Prostate gland (tissue), 2 donors: ENCODE measurements around the gene ZIC3. TPM values are rescaled to one million over a fixed set of nuclear protein-coding genes. Genes with fewer than 3 reads are reported as not detected.
A peak's percentile ranks its signal among the peaks of the same experiment; 100 is the strongest.

Experiments used
- DNase-seq: peaks from one replicate; pipeline ENCODE4 v3.0.0-alpha.2; 2019; ENCODE audit warnings: low spot score
- H3K27ac ChIP-seq, 2 donors: fragments of 200-600 bp; sonication (generic); 2 replicates each; pipeline ENCODE4 v1.5.1; 2017 to 2019
- H3K27me3 ChIP-seq: fragments of 200-600 bp; sonication (generic); replicated peaks from 2 replicates; pipeline ENCODE4 v1.5.1; 2019; ENCODE audit not compliant: insufficient read depth
- H3K36me3 ChIP-seq, 2 donors: fragments of 200-600 bp; sonication (generic); 1 replicate in 1 of 2; 2 replicates in 1 of 2; pipeline versions ENCODE4 v1.5.1 to v1.8.1; 2017 to 2019
- H3K4me1 ChIP-seq: fragments of 200-600 bp; sonication (generic); replicated peaks from 2 replicates; pipeline ENCODE4 v1.5.1; 2019
- H3K4me3 ChIP-seq, 2 donors: fragments of 200-600 bp; sonication (generic); 2 replicates each; pipeline ENCODE4 v1.5.1; 2017 to 2019
- H3K9me3 ChIP-seq: fragments of 200-600 bp; sonication (generic); 2 replicates; pipeline ENCODE4 v1.5.1; 2017
- POLR2A ChIP-seq: fragments of 450-650 bp; IDR thresholded peaks from one replicate; pipeline ENCODE4 v1.6.1; 2016; ENCODE audit warnings: antibody characterized with exemption, mild to moderate bottlenecking
- POLR2AphosphoS5 ChIP-seq: sonication (generic); formaldehyde crosslinking; IDR thresholded peaks from one replicate; pipeline ENCODE4 v1.6.1; 2017; ENCODE audit warnings: antibody characterized with exemption
- WGBS: methylation state at CpG from one replicate; pipeline ENCODE4 v1.1.5; 2018; 5-methylcytosine and 5-hydroxymethylcytosine counted together
- intact Hi-C: fragments of 100-400 bp; cut with DNase I; formaldehyde crosslinking; loops from one replicate; pipeline ENCODE4 v1.14.2; 2022
- total RNA-seq, 2 donors: library from RNA; depleted of rRNA; stranded (reverse); fragments of >200 nt; gene quantifications; one replicate each; pipeline ENCODE4 v1.1.0, GENCODE V29; 2016
- TF ChIP-seq, protein P1 (sequence below), 4 experiments: fragments of 200-600 bp in 2 of 4; fragments of 450-650 bp in 2 of 4; sonication (generic) in 2 of 4; IDR thresholded peaks; 1 replicate in 3 of 4; 2 replicates in 1 of 4; pipeline ENCODE4 v1.5.1; 2016 to 2019; ENCODE audit warnings: antibody characterized with exemption in 4 of 4, mild to moderate bottlenecking in 2 of 4, moderate library complexity in 2 of 4

ZIC3 gene
- total RNA-seq = not detected

DNA sequence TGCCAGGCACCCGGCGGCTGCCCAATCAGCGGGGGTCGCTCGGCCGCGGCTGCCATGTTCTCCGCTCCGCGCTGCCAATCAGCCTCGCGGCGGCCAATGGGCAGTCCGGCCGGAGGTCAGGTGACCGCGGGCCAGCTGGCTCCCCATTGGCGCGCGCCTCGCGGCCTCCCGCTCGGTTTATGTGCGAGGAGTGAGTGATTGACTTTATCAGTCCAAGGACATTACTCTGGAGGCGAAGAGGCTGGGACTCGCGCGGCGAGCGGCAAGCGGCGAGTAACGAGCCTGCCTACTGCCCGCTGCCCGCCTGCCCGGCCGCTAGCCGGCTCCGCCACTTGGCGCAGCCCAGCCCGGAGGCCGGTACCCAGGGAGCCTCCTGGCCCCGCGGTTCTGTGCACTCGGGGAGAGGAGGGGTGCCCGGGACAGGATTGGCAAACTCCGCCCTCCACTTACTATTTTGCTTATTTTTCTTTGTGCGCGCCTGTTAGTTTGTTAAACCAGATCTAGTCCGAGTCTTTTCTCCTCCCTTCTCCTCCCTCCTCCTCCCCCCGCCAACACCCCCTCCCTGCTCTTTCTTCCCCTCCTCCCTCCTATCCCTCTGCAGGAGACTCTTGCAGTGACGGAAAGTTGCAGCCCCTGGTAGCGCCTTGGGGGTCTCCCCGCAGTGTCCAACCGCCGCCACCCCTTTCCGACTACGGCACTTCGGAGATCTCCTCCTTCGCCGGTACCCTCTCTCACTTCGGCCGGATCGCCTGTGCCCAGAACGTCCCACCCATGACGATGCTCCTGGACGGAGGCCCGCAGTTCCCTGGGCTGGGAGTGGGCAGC is at the start of gene ZIC3:
ZIC3 (plus strand) TSS at position 207 of the 825 bp plus-strand sequence; CDS start at position 772, 565 bp downstream.
- Histone ChIP-seq H3K9me3 (no peaks in the 10 kb centered on the region), H3K4me1 (no peaks in the 10 kb centered on the region), H3K27ac (no peak within 1 kb of the TSS), H3K27me3 (peaks cover 2% of the 10 kb centered on the region), H3K4me3 (peak within 1 kb of the TSS; percentile 32 to 39), H3K36me3 (no peaks in the 10 kb centered on the region)
- peak; percentile 44 for TF ChIP-seq POLR2AphosphoS5
- TF ChIP-seq, protein P1, sequence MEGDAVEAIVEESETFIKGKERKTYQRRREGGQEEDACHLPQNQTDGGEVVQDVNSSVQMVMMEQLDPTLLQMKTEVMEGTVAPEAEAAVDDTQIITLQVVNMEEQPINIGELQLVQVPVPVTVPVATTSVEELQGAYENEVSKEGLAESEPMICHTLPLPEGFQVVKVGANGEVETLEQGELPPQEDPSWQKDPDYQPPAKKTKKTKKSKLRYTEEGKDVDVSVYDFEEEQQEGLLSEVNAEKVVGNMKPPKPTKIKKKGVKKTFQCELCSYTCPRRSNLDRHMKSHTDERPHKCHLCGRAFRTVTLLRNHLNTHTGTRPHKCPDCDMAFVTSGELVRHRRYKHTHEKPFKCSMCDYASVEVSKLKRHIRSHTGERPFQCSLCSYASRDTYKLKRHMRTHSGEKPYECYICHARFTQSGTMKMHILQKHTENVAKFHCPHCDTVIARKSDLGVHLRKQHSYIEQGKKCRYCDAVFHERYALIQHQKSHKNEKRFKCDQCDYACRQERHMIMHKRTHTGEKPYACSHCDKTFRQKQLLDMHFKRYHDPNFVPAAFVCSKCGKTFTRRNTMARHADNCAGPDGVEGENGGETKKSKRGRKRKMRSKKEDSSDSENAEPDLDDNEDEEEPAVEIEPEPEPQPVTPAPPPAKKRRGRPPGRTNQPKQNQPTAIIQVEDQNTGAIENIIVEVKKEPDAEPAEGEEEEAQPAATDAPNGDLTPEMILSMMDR (IDR thresholded peaks at IDR 0.05) = no peak
- DNase-seq = peak; percentile 19
- 2% methylated on average over 11 of the region's 69 CpGs for WGBS
- intact Hi-C loops = no loop called here

DNA sequence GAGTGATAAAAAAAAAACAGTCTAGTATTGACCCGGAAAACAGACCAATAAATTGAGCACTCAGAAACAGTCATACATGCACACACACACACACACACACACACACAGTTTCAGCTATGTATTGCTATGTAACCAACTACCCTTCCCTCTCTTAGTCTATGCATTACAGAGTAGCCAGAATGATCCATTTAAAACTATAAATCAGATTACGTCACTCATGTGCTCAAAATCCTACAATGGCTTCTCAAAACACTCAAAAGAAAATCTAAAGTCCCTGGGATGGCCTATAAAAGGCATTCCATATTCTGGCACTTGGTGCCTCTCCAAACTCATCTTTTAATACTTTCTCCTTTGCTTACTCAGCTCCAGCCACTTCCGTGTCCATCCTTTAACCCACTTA is 46.5 kb upstream of the ZIC3 start:
- no peak for DNase-seq
- H3K27me3 ChIP-seq = no peaks in the 10 kb centered on the region
- WGBS = 68% methylated on average over 3 of the region's 3 CpGs
- H3K27ac ChIP-seq = no peak overlapping the region
- H3K36me3 ChIP-seq = no peaks in the 10 kb centered on the region
- intact Hi-C loops = no loop called here
- H3K4me3 ChIP-seq = no peak overlapping the region
- TF ChIP-seq, protein P1 (IDR thresholded peaks at IDR 0.05) = no peak
- no peak for TF ChIP-seq POLR2A
- TF ChIP-seq POLR2AphosphoS5 = no peak
- H3K4me1 ChIP-seq = no peaks in the 10 kb centered on the region
- H3K9me3 ChIP-seq = no peaks in the 10 kb centered on the region

DNA sequence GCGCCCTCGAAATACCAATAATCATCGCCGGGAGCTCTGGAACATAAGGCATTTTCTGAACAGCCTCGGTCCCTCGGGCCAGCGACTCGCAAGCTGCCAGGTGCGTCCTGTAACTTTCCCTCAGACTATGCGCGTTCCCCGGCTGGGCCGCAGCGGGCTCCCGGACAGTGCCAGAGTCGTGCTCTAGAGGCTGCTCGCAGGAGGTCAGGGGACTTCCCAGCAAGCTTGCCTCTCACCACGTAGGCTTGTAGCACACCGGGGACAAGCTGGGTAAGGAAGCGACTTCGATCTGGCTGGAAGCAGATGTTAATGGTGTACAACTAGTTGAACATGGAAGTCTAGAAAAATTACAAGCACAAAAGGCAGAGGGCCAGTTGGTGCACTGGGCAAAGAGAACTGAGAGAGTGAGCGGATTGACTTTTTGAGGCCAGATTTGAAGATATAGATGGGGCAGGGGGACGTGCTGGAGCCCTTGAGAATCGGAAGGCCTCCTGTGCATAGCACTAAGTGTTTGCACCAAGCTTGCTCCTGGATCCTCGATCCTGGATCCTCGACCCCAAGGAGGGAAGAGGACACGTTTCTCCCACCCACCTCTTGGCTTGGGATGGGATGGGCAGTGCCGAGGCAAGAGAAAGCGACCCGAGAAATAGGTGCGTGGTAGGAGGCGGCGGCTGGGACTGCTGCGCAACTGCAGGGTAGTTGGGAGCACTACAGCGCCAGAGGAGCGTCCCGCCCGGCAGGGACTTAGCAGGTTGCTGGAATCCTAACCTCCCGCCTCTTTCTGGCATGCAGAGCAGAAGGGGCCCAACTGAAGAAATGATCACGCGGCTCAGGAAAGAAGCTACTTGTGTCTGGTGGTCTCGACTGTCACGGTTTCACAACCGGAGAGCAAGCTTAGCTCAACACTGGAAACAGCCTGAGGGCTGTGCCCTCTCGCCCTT is 19.9 kb upstream of the ZIC3 start:
- no peak for DNase-seq
- no peaks in the 10 kb centered on the region for H3K27me3 ChIP-seq
- H3K4me1 ChIP-seq = no peaks in the 10 kb centered on the region
- intact Hi-C loops = no loop called here
- no peak overlapping the region for H3K27ac ChIP-seq
- H3K4me3 ChIP-seq = no peak overlapping the region
- WGBS = 7% methylated on average over 31 of the region's 45 CpGs
- H3K9me3 ChIP-seq = no peaks in the 10 kb centered on the region
- TF ChIP-seq, protein P1 (IDR thresholded peaks at IDR 0.05) = no peak
- TF ChIP-seq POLR2A (no peak), POLR2AphosphoS5 (no peak)
- H3K36me3 ChIP-seq = no peaks in the 10 kb centered on the region

DNA sequence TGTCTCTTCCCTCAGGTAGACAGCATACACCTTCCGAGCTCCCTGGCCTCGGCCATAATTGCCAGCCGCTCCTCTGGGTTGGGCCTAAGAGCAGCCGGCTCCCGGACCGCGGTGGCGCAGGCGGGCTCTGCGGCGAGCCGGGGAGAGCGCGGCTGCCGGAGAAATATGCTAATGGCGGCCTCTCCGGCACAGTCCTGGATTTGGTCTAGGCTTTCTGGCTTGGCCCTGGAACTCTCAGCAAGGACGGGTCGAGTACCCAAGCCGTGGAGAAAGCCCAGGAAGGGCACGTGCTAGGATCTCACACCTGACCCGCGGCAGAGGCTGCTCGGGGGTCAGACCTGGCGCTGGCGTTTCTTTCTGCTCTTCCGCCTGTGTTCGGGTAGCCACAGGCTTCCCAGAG is 18.6 kb upstream of the ZIC3 start:
- Histone ChIP-seq H3K27me3 (no peaks in the 10 kb centered on the region), H3K9me3 (no peaks in the 10 kb centered on the region), H3K4me1 (no peaks in the 10 kb centered on the region), H3K36me3 (no peaks in the 10 kb centered on the region), H3K4me3 (no peak overlapping the region), H3K27ac (no peak overlapping the region)
- intact Hi-C loops = no loop called here
- no peak for TF ChIP-seq POLR2A
- TF ChIP-seq, protein P1 (IDR thresholded peaks at IDR 0.05) = no peak
- TF ChIP-seq POLR2AphosphoS5 = no peak
- 0% methylated on average over 3 of the region's 28 CpGs for WGBS
- no peak for DNase-seq
